ENCODE measurements around the gene SPRY2. TPM values are rescaled to one million over a fixed set of nuclear protein-coding genes. Genes with fewer than 3 reads are reported as not detected.

The SPRY2 gene, protein sequence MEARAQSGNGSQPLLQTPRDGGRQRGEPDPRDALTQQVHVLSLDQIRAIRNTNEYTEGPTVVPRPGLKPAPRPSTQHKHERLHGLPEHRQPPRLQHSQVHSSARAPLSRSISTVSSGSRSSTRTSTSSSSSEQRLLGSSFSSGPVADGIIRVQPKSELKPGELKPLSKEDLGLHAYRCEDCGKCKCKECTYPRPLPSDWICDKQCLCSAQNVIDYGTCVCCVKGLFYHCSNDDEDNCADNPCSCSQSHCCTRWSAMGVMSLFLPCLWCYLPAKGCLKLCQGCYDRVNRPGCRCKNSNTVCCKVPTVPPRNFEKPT
- total RNA-seq = 15.8 and 16.0 TPM in 2 replicates

DNA sequence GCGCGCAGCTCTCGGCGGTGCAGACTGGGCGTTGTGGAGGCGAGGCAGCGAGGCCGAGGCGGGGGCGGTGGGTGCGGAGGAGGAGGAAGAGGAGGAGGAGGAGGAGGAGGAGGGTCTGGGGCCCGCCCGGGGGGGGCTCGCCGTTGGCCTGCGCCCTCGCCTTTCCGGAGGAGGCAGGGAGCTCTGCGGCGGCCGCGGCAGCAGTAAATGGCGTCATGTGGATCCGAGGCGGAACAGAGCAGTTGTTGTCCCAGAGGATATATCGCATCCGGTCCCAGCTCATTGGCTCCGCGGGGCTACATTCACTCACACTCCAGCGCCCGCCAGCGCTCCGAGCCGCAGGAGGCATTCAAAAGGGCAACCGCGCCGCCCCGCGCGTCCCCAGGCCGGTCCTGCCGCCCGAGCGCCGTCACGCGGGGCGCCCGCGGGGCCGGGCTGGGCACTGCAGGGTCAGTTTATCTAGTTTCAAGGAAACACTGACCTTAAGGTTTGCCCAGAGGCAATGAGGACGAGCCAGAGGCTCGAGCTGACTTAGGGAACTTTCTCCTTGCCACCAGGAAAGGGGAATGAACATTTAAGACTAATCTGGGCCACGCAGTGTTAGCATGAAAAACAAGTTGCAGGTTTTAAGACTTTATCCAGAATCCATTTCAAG lies at the start of gene SPRY2:
TSS of gene SPRY2 (minus strand) at position 26 of the 655 bp plus-strand sequence. CDS start 3,421 bp downstream, outside the sequence.
- DNase-seq (ENCODE audit: low read depth) = peak; percentile 98
- TF ChIP-seq, protein P1, sequence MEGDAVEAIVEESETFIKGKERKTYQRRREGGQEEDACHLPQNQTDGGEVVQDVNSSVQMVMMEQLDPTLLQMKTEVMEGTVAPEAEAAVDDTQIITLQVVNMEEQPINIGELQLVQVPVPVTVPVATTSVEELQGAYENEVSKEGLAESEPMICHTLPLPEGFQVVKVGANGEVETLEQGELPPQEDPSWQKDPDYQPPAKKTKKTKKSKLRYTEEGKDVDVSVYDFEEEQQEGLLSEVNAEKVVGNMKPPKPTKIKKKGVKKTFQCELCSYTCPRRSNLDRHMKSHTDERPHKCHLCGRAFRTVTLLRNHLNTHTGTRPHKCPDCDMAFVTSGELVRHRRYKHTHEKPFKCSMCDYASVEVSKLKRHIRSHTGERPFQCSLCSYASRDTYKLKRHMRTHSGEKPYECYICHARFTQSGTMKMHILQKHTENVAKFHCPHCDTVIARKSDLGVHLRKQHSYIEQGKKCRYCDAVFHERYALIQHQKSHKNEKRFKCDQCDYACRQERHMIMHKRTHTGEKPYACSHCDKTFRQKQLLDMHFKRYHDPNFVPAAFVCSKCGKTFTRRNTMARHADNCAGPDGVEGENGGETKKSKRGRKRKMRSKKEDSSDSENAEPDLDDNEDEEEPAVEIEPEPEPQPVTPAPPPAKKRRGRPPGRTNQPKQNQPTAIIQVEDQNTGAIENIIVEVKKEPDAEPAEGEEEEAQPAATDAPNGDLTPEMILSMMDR (IDR thresholded peaks at IDR 0.05; ENCODE audit: insufficient read depth, low read depth, low read length) = peak; percentile 10
- H3K4me3 ChIP-seq (ENCODE audit: low read depth, low read length) = peak within 1 kb of the TSS; percentile 88

DNA sequence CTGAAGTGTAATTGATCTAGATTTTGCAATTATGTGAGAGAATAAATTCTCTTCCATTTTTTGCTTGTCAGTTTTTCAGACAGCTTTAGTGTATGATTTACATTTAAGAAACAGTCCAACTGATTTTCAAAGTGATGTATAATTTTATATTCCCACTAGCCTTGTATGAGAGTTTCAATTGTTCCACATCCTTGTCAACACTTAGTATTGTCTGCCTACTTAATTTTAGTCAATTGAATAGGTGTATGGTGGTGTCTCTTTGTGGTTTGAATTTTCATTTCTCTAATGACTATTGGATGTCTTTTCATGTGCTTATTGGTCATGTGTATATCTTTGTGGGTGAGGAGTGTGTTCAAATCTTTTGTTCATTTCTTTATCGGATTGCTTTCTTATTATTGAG lies 49.4 kb upstream of the SPRY2 start:
- TF ChIP-seq, protein P1 (IDR thresholded peaks at IDR 0.05; ENCODE audit: insufficient read depth, low read depth, low read length) = no peak
- H3K4me3 ChIP-seq (ENCODE audit: low read depth, low read length) = no peak overlapping the region
- DNase-seq (ENCODE audit: low read depth) = no peak

DNA sequence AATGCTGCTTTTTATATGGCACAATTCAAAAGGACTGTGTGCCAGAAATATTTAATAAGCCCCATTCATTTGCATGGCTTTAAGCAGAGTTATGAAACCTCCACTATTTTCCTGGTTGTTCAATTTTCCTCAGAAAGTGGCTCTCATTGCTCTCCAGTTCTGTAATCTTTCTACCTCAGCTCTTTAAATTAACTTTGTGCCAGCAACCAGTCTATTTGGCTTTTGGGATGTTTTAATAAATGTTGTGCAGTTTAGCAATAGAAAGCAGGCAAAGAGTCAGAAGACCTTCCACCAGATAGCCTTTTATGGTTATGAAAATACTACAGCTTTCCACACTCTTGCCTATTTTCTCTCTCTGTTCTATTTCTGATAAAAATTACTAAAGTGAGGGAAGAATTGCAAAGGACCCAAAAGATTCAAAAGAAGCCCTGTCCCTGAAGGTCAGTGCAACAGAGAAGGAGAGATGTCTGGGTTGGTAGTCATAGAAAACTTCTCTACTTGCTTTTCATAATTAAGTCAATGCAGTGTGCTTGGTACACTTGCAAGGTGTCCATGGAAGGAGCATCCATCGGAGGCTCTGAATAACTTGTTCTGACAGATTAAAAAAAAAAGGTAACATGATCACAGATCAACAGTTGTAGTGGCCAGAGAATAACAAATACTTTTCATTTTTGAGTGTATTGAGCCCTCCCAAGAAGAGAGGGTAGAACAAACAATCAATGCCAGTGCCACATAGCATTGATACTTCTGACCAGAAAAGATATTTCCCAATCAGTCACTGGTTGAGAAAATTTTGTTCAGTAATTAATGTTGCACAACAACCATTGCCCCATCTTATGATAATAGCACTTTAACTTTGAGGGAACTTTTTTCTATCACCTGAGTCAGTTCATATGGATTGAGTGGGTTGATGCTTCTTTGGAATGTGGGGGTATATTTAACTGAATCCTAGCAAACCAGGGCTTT lies 48.4 kb upstream of the SPRY2 start:
- TF ChIP-seq, protein P1 (IDR thresholded peaks at IDR 0.05; ENCODE audit: insufficient read depth, low read depth, low read length) = no peak
- no peak overlapping the region for H3K4me3 ChIP-seq (ENCODE audit: low read depth, low read length)
- no peak for DNase-seq (ENCODE audit: low read depth)

DNA sequence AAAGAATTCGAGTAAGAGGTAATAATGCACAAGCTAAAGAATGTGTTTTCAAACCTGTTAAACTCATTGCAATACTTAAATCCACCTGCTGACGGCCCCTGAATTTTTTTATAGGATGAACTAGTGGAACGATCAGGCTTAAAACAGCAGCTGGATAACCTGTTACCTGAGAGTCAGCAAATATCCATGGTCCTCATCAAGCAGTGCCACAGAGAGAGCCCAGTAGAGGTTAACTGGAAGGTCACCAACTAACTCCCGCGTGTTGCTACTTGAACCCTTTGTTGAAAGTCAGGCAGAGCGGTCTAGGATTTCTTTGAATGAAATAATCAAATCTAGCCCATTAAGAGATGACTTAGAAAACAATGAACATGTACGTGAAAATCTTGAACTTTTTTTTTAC lies 47.6 kb upstream of the SPRY2 start:
- TF ChIP-seq, protein P1 (IDR thresholded peaks at IDR 0.05; ENCODE audit: insufficient read depth, low read depth, low read length) = no peak
- DNase-seq (ENCODE audit: low read depth) = no peak
- H3K4me3 ChIP-seq (ENCODE audit: low read depth, low read length) = no peak overlapping the region

DNA sequence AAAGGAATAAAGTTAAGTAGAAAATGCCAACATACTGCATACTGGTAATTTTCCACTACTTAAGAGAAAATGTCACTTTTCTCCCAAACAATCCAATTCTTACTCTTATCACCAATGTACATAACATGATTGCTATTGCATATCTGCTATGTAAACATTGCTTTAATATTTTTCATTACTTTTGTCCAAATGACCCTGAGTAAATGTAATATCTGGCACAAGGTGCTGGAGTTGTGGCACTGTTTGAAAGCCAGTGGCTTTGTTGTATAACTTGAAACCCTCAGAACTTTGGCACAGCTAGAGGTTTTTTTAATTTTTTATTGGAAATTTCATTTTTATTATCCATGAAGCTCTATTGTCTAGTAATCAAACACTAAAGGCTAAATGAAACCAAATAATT lies 45.7 kb upstream of the SPRY2 start:
- TF ChIP-seq, protein P1 (IDR thresholded peaks at IDR 0.05; ENCODE audit: insufficient read depth, low read depth, low read length) = no peak
- no peak for DNase-seq (ENCODE audit: low read depth)
- no peak overlapping the region for H3K4me3 ChIP-seq (ENCODE audit: low read depth, low read length)

DNA sequence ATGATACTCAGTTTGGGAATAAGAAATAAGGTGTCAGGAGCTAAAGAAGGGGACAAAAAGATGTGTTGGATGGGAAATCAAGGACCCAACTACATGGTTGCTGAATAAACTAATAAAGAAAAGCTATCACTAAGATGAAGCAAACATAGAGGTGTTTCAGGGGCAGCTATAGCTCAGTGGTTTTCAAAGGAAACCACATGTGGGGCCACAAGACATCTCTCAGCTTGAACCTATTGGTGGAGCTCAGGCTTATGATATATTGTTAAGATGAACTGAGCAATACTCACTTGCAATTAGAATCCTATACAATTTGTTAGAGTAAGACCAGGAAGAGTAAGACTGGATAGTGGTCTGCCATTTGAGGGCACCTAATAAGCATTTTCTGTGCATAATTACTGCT lies 45.1 kb upstream of the SPRY2 start:
- H3K4me3 ChIP-seq (ENCODE audit: low read depth, low read length) = no peak overlapping the region
- TF ChIP-seq, protein P1 (IDR thresholded peaks at IDR 0.05; ENCODE audit: insufficient read depth, low read depth, low read length) = no peak
- no peak for DNase-seq (ENCODE audit: low read depth)
